Stomach (tissue), 9 donors: ENCODE measurements around the gene OXNAD1. TPM values are rescaled to one million over a fixed set of nuclear protein-coding genes. Genes with fewer than 3 reads are reported as not detected.

Source experiments
- DNase-seq, 2 donors: peaks; one replicate each; pipeline versions ENCODE4 v3.0.0 to v3.0.0-alpha.2; 2013 to 2019
- H3K27ac ChIP-seq, 5 donors: fragments of 200-600 bp in 4 of 5; sonication (generic) in 4 of 5; one replicate each; pipeline ENCODE4 v1.5.1; 2013 to 2019; ENCODE audit warnings: mild to moderate bottlenecking in 1 of 5, moderate library complexity in 1 of 5
- H3K27me3 ChIP-seq, 3 donors: fragments of 200-600 bp; sonication (generic); one replicate each; pipeline ENCODE4 v1.5.1; 2017 to 2019; ENCODE audit warnings: mixed run types in 1 of 3
- H3K36me3 ChIP-seq, 4 donors: fragments of 200-600 bp; sonication (generic); 1 replicate in 3 of 4; 2 replicates in 1 of 4; pipeline ENCODE4 v1.5.1; 2016 to 2019
- H3K4me1 ChIP-seq, 4 donors: fragments of 200-600 bp; sonication (generic); one replicate each; pipeline ENCODE4 v1.5.1; 2016 to 2019
- H3K4me3 ChIP-seq, 4 donors: fragments of 200-600 bp; sonication (generic) in 3 of 4; one replicate each; pipeline ENCODE4 v1.5.1; 2016 to 2019; ENCODE audit warnings: mild to moderate bottlenecking in 1 of 4
- H3K9me3 ChIP-seq, 4 donors: fragments of 200-600 bp; sonication (generic); one replicate each; pipeline ENCODE4 v1.5.1; 2016 to 2019
- EP300 ChIP-seq: sonication (generic); formaldehyde crosslinking; IDR thresholded peaks from one replicate; pipeline ENCODE4 v1.6.1; 2017; ENCODE audit warnings: antibody characterized with exemption
- POLR2A ChIP-seq, 4 donors: fragments of 450-650 bp; IDR thresholded peaks; one replicate each; pipeline ENCODE4 v1.6.1; 2016; ENCODE audit warnings: antibody characterized with exemption in 4 of 4, control low read depth in 2 of 4, mild to moderate bottlenecking in 1 of 4, moderate library complexity in 1 of 4
- POLR2AphosphoS5 ChIP-seq, 3 donors: sonication (generic); formaldehyde crosslinking; IDR thresholded peaks; one replicate each; pipeline ENCODE4 v1.6.1; 2016; ENCODE audit warnings: antibody characterized with exemption in 3 of 3
- WGBS, 5 donors: extraction: QIAGEN DNeasy Blood & Tissue Kit in 3 of 5; methylation state at CpG; one replicate each; pipeline versions ENCODE4 v1.1.5 to v1.1.7; 2013 to 2018; 5-methylcytosine and 5-hydroxymethylcytosine counted together
- intact Hi-C: fragments of 100-400 bp; cut with DNase I; formaldehyde crosslinking; loops from one replicate; pipeline ENCODE4 v1.15.1; 2023; ENCODE audit warnings: low total_unique reads
- polyA plus RNA-seq, 3 donors: library from polyadenylated mRNA; stranded (reverse); fragments of 200-250 nt; gene quantifications; one replicate each; pipeline ENCODE4 v1.2.3, GENCODE V29; 2013
- total RNA-seq, 5 donors: library from RNA; depleted of rRNA; stranded (reverse); fragments of >200 nt; gene quantifications; one replicate each; pipeline versions ENCODE4 v1.1.0 to v1.2.3, GENCODE V29; 2014 to 2016
- TF ChIP-seq, protein P1 (sequence below), 7 experiments: fragments of 450-650 bp in 4 of 7; fragments of 200-600 bp in 3 of 7; sonication (generic) in 3 of 7; IDR thresholded peaks; one replicate each; pipeline ENCODE4 v1.5.1; 2016 to 2019; ENCODE audit warnings: antibody characterized with exemption in 7 of 7, control low read depth in 2 of 7, mild to moderate bottlenecking in 1 of 7
- donor health status: healthy with polysubstance abuse.
- donor health status: Bipolar disorder and iron deficiency.
- donor health status: healthy.

The OXNAD1 gene
- total and polyA plus RNA-seq, 8 donors: 5.5 to 51.3 (median 7.6) TPM

DNA sequence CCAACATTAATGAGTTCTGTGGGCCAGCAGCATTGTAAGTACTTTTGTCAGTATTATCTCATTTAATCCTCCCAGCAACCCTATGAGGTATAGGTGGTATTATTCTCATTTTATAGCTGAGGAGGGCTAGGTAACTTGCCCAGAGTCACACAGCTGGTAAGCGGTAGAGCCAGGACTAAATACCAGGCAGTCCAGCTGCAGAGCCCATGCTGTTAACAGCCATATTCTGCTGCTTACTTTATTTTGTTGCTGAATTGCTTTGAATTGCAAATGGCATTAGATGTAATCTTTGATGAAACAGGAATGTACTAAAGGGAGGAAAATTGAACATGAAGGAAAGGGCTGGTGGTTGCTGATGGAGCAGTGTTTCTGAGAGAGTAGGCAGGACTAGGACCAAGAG is 19.6 kb downstream of the OXNAD1 start:
- Histone ChIP-seq H3K27me3 (no peaks in the 10 kb centered on the region), H3K4me3 (no peak overlapping the region), H3K9me3 (no peaks in the 10 kb centered on the region), H3K27ac (peak overlapping the region in 1 of 5 donors; percentile 6), H3K36me3 (peaks cover 3 to 64% (median 49%) of the 10 kb centered on the region in 4 donors), H3K4me1 (peaks cover 0 to 12% (median 6%) of the 10 kb centered on the region in 4 donors)
- TF ChIP-seq, protein P1, sequence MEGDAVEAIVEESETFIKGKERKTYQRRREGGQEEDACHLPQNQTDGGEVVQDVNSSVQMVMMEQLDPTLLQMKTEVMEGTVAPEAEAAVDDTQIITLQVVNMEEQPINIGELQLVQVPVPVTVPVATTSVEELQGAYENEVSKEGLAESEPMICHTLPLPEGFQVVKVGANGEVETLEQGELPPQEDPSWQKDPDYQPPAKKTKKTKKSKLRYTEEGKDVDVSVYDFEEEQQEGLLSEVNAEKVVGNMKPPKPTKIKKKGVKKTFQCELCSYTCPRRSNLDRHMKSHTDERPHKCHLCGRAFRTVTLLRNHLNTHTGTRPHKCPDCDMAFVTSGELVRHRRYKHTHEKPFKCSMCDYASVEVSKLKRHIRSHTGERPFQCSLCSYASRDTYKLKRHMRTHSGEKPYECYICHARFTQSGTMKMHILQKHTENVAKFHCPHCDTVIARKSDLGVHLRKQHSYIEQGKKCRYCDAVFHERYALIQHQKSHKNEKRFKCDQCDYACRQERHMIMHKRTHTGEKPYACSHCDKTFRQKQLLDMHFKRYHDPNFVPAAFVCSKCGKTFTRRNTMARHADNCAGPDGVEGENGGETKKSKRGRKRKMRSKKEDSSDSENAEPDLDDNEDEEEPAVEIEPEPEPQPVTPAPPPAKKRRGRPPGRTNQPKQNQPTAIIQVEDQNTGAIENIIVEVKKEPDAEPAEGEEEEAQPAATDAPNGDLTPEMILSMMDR (IDR thresholded peaks at IDR 0.05): no peak
- TF ChIP-seq POLR2A (IDR thresholded peaks at IDR 0.05) (no peak), EP300 (no peak), POLR2AphosphoS5 (IDR thresholded peaks at IDR 0.05) (no peak)
- no peak for DNase-seq
- intact Hi-C loops: loop anchor here (5.0 kb wide), 1 partner anchor 268 kb away; no protein-coding TSS in a partner anchor
- 94 to 100% (median 97%) methylated on average over 1 of the region's 1 CpG for WGBS, 5 donors

DNA sequence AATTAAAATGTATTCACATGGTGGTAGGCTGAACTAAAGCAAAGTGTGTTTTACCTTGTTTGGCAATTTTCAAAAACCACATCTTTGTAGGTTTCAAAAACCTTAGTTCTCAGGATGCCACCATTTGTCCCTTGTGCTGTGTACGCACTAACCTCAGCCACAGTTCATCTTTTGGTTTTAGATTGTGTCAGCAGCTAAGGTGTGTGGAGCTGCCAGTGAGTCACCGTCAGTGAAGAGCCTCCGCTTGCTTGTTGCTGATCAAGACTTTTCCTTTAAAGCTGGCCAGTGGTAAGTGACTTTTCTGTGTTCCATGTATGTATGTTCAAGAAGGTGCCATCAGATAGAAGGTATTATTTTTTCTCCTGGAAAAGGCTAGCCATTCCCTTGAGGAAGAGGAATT is 21.1 kb downstream of the OXNAD1 start:
- Histone ChIP-seq H3K9me3 (no peaks in the 10 kb centered on the region), H3K4me1 (peaks cover 0 to 16% (median 6%) of the 10 kb centered on the region in 4 donors), H3K27ac (peak overlapping the region; percentile 50 to 64 (median 56)), H3K36me3 (peaks cover 3 to 65% (median 51%) of the 10 kb centered on the region in 4 donors), H3K27me3 (no peaks in the 10 kb centered on the region), H3K4me3 (peak overlapping the region in 1 of 4 donors; percentile 29)
- DNase-seq: peak in 1 of 2 donors; percentile 55
- TF ChIP-seq POLR2AphosphoS5 (IDR thresholded peaks at IDR 0.05) (peak in 1 of 3 donors; percentile 61), EP300 (no peak)
- intact Hi-C loops: loop anchor here (5.0 kb wide), 1 partner anchor 266 kb away; no protein-coding TSS in a partner anchor
- WGBS, 5 donors: 65 to 88% (median 81%) methylated on average over 3 of the region's 3 CpGs

DNA sequence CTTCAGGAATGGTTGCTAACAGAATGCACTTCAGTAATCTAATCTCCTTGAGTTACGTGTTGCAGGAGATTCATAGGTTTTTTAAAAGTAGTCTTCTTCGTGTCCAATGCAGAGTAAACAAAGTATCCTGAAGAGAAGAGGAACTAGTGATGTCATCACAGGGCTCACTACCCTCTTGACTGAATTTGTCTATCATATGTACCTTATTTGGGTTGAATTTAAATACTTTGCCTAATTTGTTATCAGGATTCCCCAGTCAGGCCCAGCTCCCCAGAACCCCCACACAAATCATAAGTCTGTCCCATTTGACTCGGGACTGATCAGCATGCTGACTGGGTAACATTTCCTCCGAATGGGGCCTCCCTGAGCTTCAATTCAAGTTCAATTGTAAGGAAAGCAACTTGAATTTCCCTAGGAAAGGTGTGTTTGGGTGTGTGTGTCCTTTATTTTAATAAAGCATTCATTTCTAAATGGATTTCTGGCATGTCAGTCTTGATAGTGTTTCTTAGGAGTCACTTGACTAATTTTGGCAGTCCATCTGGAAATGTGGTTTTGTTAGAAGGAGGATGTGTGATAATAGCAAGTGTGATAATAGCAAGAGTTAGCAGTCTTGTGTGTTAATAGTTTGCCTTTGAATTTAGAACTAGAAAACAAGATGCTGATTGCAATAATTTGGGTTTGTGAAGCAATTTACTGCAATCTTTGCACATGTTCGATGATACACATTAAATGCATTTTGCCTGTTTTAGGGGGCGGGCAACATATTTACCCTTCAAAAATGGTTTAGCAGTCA is 21.9 kb downstream of the OXNAD1 start:
- H3K4me3 ChIP-seq: peak overlapping the region in 3 of 4 donors; percentile 1 to 29 (median 23)
- peak overlapping the region in 4 of 5 donors; percentile 51 to 64 (median 58) for H3K27ac ChIP-seq
- intact Hi-C loops: loop anchor here (5.0 kb wide), 1 partner anchor 265 kb away; no protein-coding TSS in a partner anchor
- WGBS, 5 donors: 62 to 68% (median 66%) methylated on average over 6 of the region's 6 CpGs
- peaks cover 3 to 63% (median 51%) of the 10 kb centered on the region in 4 donors for H3K36me3 ChIP-seq
- no peaks in the 10 kb centered on the region for H3K27me3 ChIP-seq
- TF ChIP-seq EP300: no peak
- no peak for TF ChIP-seq POLR2AphosphoS5 (IDR thresholded peaks at IDR 0.05)
- no peak for TF ChIP-seq POLR2A (IDR thresholded peaks at IDR 0.05)
- TF ChIP-seq, protein P1 (IDR thresholded peaks at IDR 0.05): no peak
- DNase-seq: no peak
- no peaks in the 10 kb centered on the region for H3K9me3 ChIP-seq
- H3K4me1 ChIP-seq: peaks cover 0 to 17% (median 8%) of the 10 kb centered on the region in 4 donors

DNA sequence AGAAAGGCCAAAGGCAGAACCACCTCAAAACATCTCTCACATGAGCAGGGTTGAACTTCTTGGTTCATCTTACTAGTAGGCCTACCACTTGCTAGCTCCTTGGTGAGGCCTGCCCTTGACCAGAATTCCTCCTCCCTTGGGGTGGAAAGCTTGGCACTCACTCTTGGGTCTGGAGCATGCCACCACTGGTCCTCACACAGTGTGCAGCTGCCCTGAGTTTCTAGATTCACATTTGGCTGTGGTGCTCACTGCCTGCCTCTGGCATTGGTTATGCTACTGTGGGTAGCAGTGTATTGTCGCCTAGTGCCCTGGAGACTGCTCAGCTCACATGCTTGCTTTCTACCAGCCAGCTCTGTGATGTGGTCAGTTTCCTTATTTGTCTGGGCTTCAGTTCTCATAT is 23.7 kb downstream of the OXNAD1 start:
- peak overlapping the region; percentile 0 to 51 (median 16) for H3K27ac ChIP-seq
- H3K4me3 ChIP-seq: peak overlapping the region in 3 of 4 donors; percentile 1 to 23 (median 23)
- TF ChIP-seq, protein P1 (IDR thresholded peaks at IDR 0.05): no peak
- H3K9me3 ChIP-seq: no peaks in the 10 kb centered on the region
- H3K27me3 ChIP-seq: no peaks in the 10 kb centered on the region
- intact Hi-C loops: loop anchor here (5.0 kb wide), 1 partner anchor 264 kb away; no protein-coding TSS in a partner anchor
- H3K4me1 ChIP-seq: peaks cover 0 to 17% (median 8%) of the 10 kb centered on the region in 4 donors
- DNase-seq: no peak
- H3K36me3 ChIP-seq: peaks cover 3 to 50% (median 37%) of the 10 kb centered on the region in 4 donors
- WGBS, 5 donors: 29 to 51% (median 43%) methylated on average over 1 of the region's 1 CpG
